SU-DHL-6 (cell line): ENCODE measurements around the gene ITGB1.

Experiments used
- H2AFZ ChIP-seq: fragments of 200-600 bp; sonication (generic); 2 replicates; pipeline ENCODE4 v1.6.1; 2014; ENCODE audit warnings: low read depth, mild to moderate bottlenecking, moderate library complexity, mixed read lengths, antibody characterized with exemption, low read length; ENCODE audit not compliant: severe bottlenecking
- H3F3A ChIP-seq: fragments of 200-600 bp; shearing (Covaris generic); 2 replicates; pipeline ENCODE4 v1.6.0; 2016; ENCODE audit warnings: antibody characterized with exemption, mild to moderate bottlenecking; ENCODE audit not compliant: insufficient read depth
- H3K27ac ChIP-seq: fragments of 200-600 bp; sonication (generic); 2 replicates; pipeline ENCODE4 v1.5.1; 2016; ENCODE audit warnings: low read depth, mild to moderate bottlenecking, low read length, moderate library complexity, mixed read lengths
- H3K27me3 ChIP-seq: fragments of 200-600 bp; sonication (generic), shearing (Covaris generic); 2 replicates; pipeline ENCODE4 v1.6.0; 2014; ENCODE audit warnings: mild to moderate bottlenecking, low read length
- H3K36me3 ChIP-seq: fragments of 200-600 bp; sonication (generic); 2 replicates; pipeline ENCODE4 v1.6.1; 2014; ENCODE audit warnings: mild to moderate bottlenecking, low read length, mixed read lengths
- H3K4me2 ChIP-seq: fragments of 300-600, 200-600 bp; shearing (Covaris generic), sonication (generic); 2 replicates; pipeline ENCODE4 v1.6.0; 2014; ENCODE audit warnings: low read length, low read depth, mild to moderate bottlenecking; ENCODE audit not compliant: poor library complexity, severe bottlenecking
- H3K4me3 ChIP-seq: fragments of 200-600 bp; sonication (generic); 2 replicates; pipeline ENCODE4 v1.5.1; 2014; ENCODE audit warnings: antibody characterized with exemption, low read length, mild to moderate bottlenecking, mixed read lengths; ENCODE audit not compliant: insufficient read depth, poor library complexity, severe bottlenecking
- H3K79me2 ChIP-seq: fragments of 200-600 bp; sonication (generic); 2 replicates; pipeline ENCODE4 v1.6.1; 2014; ENCODE audit warnings: mild to moderate bottlenecking, low read length, moderate library complexity; ENCODE audit not compliant: insufficient read depth
- H3K9ac ChIP-seq: fragments of 200-600 bp; sonication (generic); 2 replicates; pipeline ENCODE4 v1.7.0; 2014; ENCODE audit warnings: mild to moderate bottlenecking, low read length
- H3K9me2 ChIP-seq: fragments of 200-600 bp; sonication (generic); replicated peaks from 2 replicates; pipeline ENCODE4 v1.6.1; 2014; ENCODE audit warnings: low read length; ENCODE audit not compliant: insufficient read depth
- H3K9me3 ChIP-seq: fragments of 200-600 bp; sonication (generic); 2 replicates; pipeline ENCODE4 v1.6.1; 2014; ENCODE audit warnings: low read length, mixed read lengths; ENCODE audit not compliant: insufficient read depth
- H4K20me1 ChIP-seq: fragments of 200-600 bp; sonication (generic); 2 replicates; pipeline ENCODE4 v1.6.1; 2014; ENCODE audit warnings: low read depth, mild to moderate bottlenecking, antibody characterized with exemption, low read length, moderate library complexity, mixed read lengths
- CTCF ChIP-seq: fragments of 200-600 bp; sonication (generic); IDR thresholded peaks from one replicate; pipeline ENCODE4 v1.5.1; 2017; ENCODE audit warnings: antibody characterized with exemption, mild to moderate bottlenecking, low read length, moderate library complexity; ENCODE audit not compliant: insufficient read depth, poor library complexity, severe bottlenecking
- EZH2phosphoT487 ChIP-seq: fragments of 200-600 bp; sonication (generic), shearing (Covaris generic); conservative IDR thresholded peaks from 2 replicates; pipeline ENCODE4 v1.6.1; 2018; ENCODE audit warnings: mild to moderate bottlenecking, antibody characterized with exemption, low read length, moderate library complexity, mixed read lengths

Gene ITGB1

GRCh38 chr10:32893434-32893833 lies 64.6 kb downstream of the ITGB1 start:
- Histone ChIP-seq H3K79me2 (no peaks in the 10 kb centered on the region), H3K4me3 (no peak overlapping the region), H3K4me2 (no peak overlapping the region), H3F3A (no peaks in the 10 kb centered on the region), H3K9ac (no peak overlapping the region), H3K27me3 (no peaks in the 10 kb centered on the region), H3K27ac (no peak overlapping the region), H4K20me1 (no peaks in the 10 kb centered on the region), H3K9me3 (no peaks in the 10 kb centered on the region), H2AFZ (no peak overlapping the region), H3K36me3 (no peaks in the 10 kb centered on the region), H3K9me2 (no peaks in the 10 kb centered on the region)
- TF ChIP-seq CTCF (no peak), EZH2phosphoT487 (no peak)

DNA sequence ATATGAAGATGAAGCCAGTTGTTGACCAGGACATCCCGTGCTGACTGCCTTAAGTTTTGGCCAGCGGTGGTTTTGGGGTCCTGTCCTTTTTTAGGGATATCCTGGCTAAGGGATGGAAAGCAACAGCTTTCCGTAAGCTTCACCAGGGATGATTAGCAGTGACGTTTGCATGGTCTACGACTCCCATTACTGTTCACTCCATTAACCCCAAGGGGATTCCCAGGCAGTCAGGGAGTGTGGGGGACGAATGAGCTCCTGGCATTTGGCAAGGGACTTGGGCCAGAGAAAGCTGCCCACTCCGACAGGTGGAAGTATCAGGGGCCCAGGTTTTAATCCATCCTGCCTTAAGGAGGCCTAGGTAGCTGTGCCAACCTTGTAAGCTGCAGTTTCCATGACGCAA lies 66.8 kb downstream of the ITGB1 start:
- H3K4me3 ChIP-seq: no peak overlapping the region

GRCh38 chr10:32890444-32890843 lies 67.6 kb downstream of the ITGB1 start:
- H3F3A ChIP-seq: no peaks in the 10 kb centered on the region
- H3K27me3 ChIP-seq: no peaks in the 10 kb centered on the region
- no peaks in the 10 kb centered on the region for H4K20me1 ChIP-seq
- H3K4me2 ChIP-seq: no peak overlapping the region
- no peak overlapping the region for H3K9ac ChIP-seq
- H3K27ac ChIP-seq: no peak overlapping the region
- H3K79me2 ChIP-seq: no peaks in the 10 kb centered on the region
- H2AFZ ChIP-seq: no peak overlapping the region
- H3K4me3 ChIP-seq: no peak overlapping the region
- H3K9me3 ChIP-seq: no peaks in the 10 kb centered on the region
- no peak for TF ChIP-seq CTCF
- no peak for TF ChIP-seq EZH2phosphoT487
- no peaks in the 10 kb centered on the region for H3K36me3 ChIP-seq
- H3K9me2 ChIP-seq: no peaks in the 10 kb centered on the region

More for the DNA sequence above, 66.8 kb downstream of the ITGB1 start:
- no peaks in the 10 kb centered on the region for H3K79me2 ChIP-seq
- H3K36me3 ChIP-seq: no peaks in the 10 kb centered on the region
- H3K9me3 ChIP-seq: no peaks in the 10 kb centered on the region
- no peaks in the 10 kb centered on the region for H3F3A ChIP-seq
- no peak overlapping the region for H3K4me2 ChIP-seq
- no peaks in the 10 kb centered on the region for H4K20me1 ChIP-seq
- no peaks in the 10 kb centered on the region for H3K9me2 ChIP-seq
- no peak for TF ChIP-seq EZH2phosphoT487
- TF ChIP-seq CTCF: no peak
- H3K27ac ChIP-seq: no peak overlapping the region
- no peak overlapping the region for H3K9ac ChIP-seq
- no peak overlapping the region for H2AFZ ChIP-seq
- no peaks in the 10 kb centered on the region for H3K27me3 ChIP-seq
